LNCaP clone FGC (cell line): Measurements from ENCODE around the gene RPS14.

Experiments
- DNase-seq: peaks from one replicate; pipeline ENCODE4 v3.0.0-alpha.2; 2011; ENCODE audit warnings: low read depth
- H3K4me3 ChIP-seq: 2 replicates; pipeline ENCODE4 v1.5.1; 2011; ENCODE audit warnings: mild to moderate bottlenecking, low read depth, low read length, control low read depth
- CTCF ChIP-seq: IDR thresholded peaks from 2 replicates; pipeline ENCODE4 v1.5.1; 2012; ENCODE audit warnings: mild to moderate bottlenecking; ENCODE audit not compliant: control insufficient read depth, insufficient read depth; ENCODE audit errors: extremely low read depth

The RPS14 gene

GRCh38 chr5:150496098-150496497 lies 46.6 kb upstream of the RPS14 start:
- TF ChIP-seq CTCF = no peak
- H3K4me3 ChIP-seq = no peak overlapping the region
- no peak for DNase-seq

- no peak for TF ChIP-seq CTCF
These were observed 43.1 kb upstream of the RPS14 start for GRCh38 chr5:150492621-150493020.

GRCh38 chr5:150491876-150492275 lies 42.3 kb upstream of the RPS14 start:
- H3K4me3 ChIP-seq = no peak overlapping the region
- no peak for TF ChIP-seq CTCF
- no peak for DNase-seq

More at GRCh38 chr5:150492621-150493020, 43.1 kb upstream of the RPS14 start:
- H3K4me3 ChIP-seq = no peak overlapping the region
- no peak for DNase-seq

- H3K4me3 ChIP-seq = no peak overlapping the region
- no peak for TF ChIP-seq CTCF
- DNase-seq = no peak
These were observed 41.2 kb upstream of the RPS14 start for GRCh38 chr5:150490754-150491153.

- no peak overlapping the region for H3K4me3 ChIP-seq
- DNase-seq = no peak
- TF ChIP-seq CTCF = no peak
These were observed 40.7 kb upstream of the RPS14 start for GRCh38 chr5:150490296-150490669.

- DNase-seq = no peak
- no peak overlapping the region for H3K4me3 ChIP-seq
- TF ChIP-seq CTCF = no peak
These were observed 40.1 kb upstream of the RPS14 start for GRCh38 chr5:150489360-150490295.
